ENCODE data around the gene MOBP. TPM values are rescaled to one million over a fixed set of nuclear protein-coding genes. Genes with fewer than 3 reads are reported as not detected.

The MOBP gene
- total and polyA plus RNA-seq, 2 experiments from 2014 or later = not detected

GRCh38 chr3:39432342-39432741 lies 35.1 kb upstream of the MOBP start:
- Histone ChIP-seq H3K36me3 (ENCODE audit: insufficient read depth) (no peaks in the 10 kb centered on the region), H3K9me2 (ENCODE audit: insufficient read depth) (peaks cover 4% of the 10 kb centered on the region; the same call in 1 of the 2 replicates), H3K27me3 (ENCODE audit: insufficient read depth) (no peaks in the 10 kb centered on the region), H3K27ac (ENCODE audit: low read depth) (no peak overlapping the region), H3K4me2 (no peak overlapping the region), H4K20me1 (replicated peaks; ENCODE audit: insufficient read depth) (no peaks in the 10 kb centered on the region), H3K4me3 (no peak overlapping the region), H3F3A (replicated peaks; ENCODE audit: low read depth) (no peaks in the 10 kb centered on the region), H3K4me1 (ENCODE audit: insufficient read depth) (no peaks in the 10 kb centered on the region), H3K79me2 (replicated peaks; ENCODE audit: insufficient read depth) (no peaks in the 10 kb centered on the region), H2AFZ (no peak overlapping the region)
- H3K27me3 Mint-ChIP-seq (ENCODE audit: insufficient read depth, low read depth, poor library complexity) = peaks cover 8% of the 10 kb centered on the region
- TF ChIP-seq CREB1 (CRISPR knock-in tag; IDR thresholded peaks at IDR 0.05; ENCODE audit: low read depth) (no peak), REST (IDR thresholded peaks at IDR 0.05; ENCODE audit: unreplicated experiment) (no peak), JUNB (IDR thresholded peaks at IDR 0.05; ENCODE audit: unreplicated experiment) (no peak), EZH2 (IDR thresholded peaks at IDR 0.05; ENCODE audit: low read depth, unreplicated experiment) (no peak), NANOG (IDR thresholded peaks at IDR 0.05; ENCODE audit: borderline replicate concordance) (no peak), EZH2phosphoT487 (IDR thresholded peaks at IDR 0.05; ENCODE audit: unreplicated experiment) (no peak), ZNF331 (CRISPR knock-in tag; IDR thresholded peaks at IDR 0.05; ENCODE audit: low read depth) (no peak), POLR2AphosphoS5 (IDR thresholded peaks at IDR 0.05; ENCODE audit: low read depth) (no peak), ZNF114 (CRISPR knock-in tag; IDR thresholded peaks at IDR 0.05) (no peak), STAT1 (IDR thresholded peaks at IDR 0.05; ENCODE audit: unreplicated experiment) (no peak), CTCF (conservative IDR thresholded peaks at IDR 0.05; ENCODE audit: low read depth in 2 of 2) (no peak)
- TF ChIP-seq, protein P1, sequence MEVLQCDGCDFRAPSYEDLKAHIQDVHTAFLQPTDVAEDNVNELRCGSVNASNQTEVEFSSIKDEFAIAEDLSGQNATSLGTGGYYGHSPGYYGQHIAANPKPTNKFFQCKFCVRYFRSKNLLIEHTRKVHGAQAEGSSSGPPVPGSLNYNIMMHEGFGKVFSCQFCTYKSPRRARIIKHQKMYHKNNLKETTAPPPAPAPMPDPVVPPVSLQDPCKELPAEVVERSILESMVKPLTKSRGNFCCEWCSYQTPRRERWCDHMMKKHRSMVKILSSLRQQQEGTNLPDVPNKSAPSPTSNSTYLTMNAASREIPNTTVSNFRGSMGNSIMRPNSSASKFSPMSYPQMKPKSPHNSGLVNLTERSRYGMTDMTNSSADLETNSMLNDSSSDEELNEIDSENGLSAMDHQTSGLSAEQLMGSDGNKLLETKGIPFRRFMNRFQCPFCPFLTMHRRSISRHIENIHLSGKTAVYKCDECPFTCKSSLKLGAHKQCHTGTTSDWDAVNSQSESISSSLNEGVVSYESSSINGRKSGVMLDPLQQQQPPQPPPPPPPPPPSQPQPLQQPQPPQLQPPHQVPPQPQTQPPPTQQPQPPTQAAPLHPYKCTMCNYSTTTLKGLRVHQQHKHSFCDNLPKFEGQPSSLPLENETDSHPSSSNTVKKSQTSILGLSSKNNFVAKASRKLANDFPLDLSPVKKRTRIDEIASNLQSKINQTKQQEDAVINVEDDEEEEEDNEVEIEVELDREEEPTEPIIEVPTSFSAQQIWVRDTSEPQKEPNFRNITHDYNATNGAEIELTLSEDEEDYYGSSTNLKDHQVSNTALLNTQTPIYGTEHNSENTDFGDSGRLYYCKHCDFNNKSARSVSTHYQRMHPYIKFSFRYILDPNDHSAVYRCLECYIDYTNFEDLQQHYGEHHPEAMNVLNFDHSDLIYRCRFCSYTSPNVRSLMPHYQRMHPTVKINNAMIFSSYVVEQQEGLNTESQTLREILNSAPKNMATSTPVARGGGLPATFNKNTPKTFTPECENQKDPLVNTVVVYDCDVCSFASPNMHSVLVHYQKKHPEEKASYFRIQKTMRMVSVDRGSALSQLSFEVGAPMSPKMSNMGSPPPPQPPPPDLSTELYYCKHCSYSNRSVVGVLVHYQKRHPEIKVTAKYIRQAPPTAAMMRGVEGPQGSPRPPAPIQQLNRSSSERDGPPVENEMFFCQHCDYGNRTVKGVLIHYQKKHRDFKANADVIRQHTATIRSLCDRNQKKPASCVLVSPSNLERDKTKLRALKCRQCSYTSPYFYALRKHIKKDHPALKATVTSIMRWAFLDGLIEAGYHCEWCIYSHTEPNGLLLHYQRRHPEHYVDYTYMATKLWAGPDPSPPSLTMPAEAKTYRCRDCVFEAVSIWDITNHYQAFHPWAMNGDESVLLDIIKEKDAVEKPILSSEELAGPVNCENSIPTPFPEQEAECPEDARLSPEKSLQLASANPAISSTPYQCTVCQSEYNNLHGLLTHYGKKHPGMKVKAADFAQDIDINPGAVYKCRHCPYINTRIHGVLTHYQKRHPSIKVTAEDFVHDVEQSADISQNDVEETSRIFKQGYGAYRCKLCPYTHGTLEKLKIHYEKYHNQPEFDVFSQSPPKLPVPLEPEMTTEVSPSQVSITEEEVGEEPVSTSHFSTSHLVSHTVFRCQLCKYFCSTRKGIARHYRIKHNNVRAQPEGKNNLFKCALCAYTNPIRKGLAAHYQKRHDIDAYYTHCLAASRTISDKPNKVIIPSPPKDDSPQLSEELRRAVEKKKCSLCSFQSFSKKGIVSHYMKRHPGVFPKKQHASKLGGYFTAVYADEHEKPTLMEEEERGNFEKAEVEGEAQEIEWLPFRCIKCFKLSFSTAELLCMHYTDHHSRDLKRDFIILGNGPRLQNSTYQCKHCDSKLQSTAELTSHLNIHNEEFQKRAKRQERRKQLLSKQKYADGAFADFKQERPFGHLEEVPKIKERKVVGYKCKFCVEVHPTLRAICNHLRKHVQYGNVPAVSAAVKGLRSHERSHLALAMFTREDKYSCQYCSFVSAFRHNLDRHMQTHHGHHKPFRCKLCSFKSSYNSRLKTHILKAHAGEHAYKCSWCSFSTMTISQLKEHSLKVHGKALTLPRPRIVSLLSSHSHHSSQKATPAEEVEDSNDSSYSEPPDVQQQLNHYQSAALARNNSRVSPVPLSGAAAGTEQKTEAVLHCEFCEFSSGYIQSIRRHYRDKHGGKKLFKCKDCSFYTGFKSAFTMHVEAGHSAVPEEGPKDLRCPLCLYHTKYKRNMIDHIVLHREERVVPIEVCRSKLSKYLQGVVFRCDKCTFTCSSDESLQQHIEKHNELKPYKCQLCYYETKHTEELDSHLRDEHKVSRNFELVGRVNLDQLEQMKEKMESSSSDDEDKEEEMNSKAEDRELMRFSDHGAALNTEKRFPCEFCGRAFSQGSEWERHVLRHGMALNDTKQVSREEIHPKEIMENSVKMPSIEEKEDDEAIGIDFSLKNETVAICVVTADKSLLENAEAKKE (CRISPR knock-in tag; IDR thresholded peaks at IDR 0.05) = no peak
- TF ChIP-seq, protein P2, sequence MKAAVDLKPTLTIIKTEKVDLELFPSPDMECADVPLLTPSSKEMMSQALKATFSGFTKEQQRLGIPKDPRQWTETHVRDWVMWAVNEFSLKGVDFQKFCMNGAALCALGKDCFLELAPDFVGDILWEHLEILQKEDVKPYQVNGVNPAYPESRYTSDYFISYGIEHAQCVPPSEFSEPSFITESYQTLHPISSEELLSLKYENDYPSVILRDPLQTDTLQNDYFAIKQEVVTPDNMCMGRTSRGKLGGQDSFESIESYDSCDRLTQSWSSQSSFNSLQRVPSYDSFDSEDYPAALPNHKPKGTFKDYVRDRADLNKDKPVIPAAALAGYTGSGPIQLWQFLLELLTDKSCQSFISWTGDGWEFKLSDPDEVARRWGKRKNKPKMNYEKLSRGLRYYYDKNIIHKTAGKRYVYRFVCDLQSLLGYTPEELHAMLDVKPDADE (IDR thresholded peaks at IDR 0.05) = no peak
- ATAC-seq (no peak), DNase-seq (ENCODE audit: low spot score) (no peak)
- no peaks in the 10 kb centered on the region for H3K9me3 Mint-ChIP-seq
- H3K27ac Mint-ChIP-seq = no peak overlapping the region
- peaks cover 3% of the 10 kb centered on the region; the same call in 1 of the 3 replicates for H3K4me1 Mint-ChIP-seq
- H3K4me3 Mint-ChIP-seq = no peak overlapping the region
- no peaks in the 10 kb centered on the region for H3K36me3 Mint-ChIP-seq (ENCODE audit: low read depth)
